ENCODE measurements around the gene ASB16. TPM values are rescaled to one million over a fixed set of nuclear protein-coding genes. Genes with fewer than 3 reads are reported as not detected.

The ASB16 gene
- total RNA-seq, 1 experiment from 2014 or later = 0.19 TPM

DNA sequence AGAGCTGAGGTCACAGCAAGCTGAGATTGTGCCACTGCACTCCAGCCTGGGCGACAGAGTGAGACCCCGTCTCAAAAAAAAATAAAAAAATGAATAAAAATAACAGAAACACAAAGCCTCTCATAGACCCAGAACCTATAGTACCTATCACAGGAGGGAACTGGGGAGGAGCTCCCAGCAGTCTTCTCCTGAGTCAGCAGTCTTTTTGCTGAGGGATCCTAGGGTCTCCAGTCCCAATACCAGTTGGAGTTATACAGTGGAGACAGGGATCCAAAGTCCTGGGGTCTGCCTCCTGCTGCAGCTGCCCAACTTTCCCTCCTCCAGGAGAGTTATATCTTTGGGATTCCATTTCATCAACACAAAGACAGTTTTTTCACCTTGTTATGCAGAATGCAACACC is 12.5 kb downstream of the ASB16 start:
- BruUV-seq (replicated peaks) = no TSS peak
- H3K4me3 Mint-ChIP-seq (ENCODE audit: low read depth, unreplicated experiment) = no peak overlapping the region
- no peaks in the 10 kb centered on the region for H3K9me3 Mint-ChIP-seq (ENCODE audit: low read depth, unreplicated experiment)
- TF ChIP-seq, protein P1, sequence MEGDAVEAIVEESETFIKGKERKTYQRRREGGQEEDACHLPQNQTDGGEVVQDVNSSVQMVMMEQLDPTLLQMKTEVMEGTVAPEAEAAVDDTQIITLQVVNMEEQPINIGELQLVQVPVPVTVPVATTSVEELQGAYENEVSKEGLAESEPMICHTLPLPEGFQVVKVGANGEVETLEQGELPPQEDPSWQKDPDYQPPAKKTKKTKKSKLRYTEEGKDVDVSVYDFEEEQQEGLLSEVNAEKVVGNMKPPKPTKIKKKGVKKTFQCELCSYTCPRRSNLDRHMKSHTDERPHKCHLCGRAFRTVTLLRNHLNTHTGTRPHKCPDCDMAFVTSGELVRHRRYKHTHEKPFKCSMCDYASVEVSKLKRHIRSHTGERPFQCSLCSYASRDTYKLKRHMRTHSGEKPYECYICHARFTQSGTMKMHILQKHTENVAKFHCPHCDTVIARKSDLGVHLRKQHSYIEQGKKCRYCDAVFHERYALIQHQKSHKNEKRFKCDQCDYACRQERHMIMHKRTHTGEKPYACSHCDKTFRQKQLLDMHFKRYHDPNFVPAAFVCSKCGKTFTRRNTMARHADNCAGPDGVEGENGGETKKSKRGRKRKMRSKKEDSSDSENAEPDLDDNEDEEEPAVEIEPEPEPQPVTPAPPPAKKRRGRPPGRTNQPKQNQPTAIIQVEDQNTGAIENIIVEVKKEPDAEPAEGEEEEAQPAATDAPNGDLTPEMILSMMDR (IDR thresholded peaks at IDR 0.05; ENCODE audit: unreplicated experiment) = no peak
- CTCF ChIA-PET = interaction anchor here (0.7 to 1.0 kb wide), 2 partner anchors 15 to 67 kb away, joined by 3 to 5 read pairs; no protein-coding TSS in a partner anchor
- peaks cover 55% of the 10 kb centered on the region for H3K36me3 Mint-ChIP-seq (ENCODE audit: insufficient read depth, unreplicated experiment)
- peaks cover 18% of the 10 kb centered on the region for H3K4me1 Mint-ChIP-seq (ENCODE audit: low read depth, unreplicated experiment)
- no peak overlapping the region for H3K27ac Mint-ChIP-seq (ENCODE audit: unreplicated experiment)
- H3K27me3 Mint-ChIP-seq (ENCODE audit: unreplicated experiment) = no peaks in the 10 kb centered on the region
- no peak for DNase-seq
- intact Hi-C loops (cut with micrococcal nuclease; ENCODE audit: unreplicated experiment) = no loop called here

DNA sequence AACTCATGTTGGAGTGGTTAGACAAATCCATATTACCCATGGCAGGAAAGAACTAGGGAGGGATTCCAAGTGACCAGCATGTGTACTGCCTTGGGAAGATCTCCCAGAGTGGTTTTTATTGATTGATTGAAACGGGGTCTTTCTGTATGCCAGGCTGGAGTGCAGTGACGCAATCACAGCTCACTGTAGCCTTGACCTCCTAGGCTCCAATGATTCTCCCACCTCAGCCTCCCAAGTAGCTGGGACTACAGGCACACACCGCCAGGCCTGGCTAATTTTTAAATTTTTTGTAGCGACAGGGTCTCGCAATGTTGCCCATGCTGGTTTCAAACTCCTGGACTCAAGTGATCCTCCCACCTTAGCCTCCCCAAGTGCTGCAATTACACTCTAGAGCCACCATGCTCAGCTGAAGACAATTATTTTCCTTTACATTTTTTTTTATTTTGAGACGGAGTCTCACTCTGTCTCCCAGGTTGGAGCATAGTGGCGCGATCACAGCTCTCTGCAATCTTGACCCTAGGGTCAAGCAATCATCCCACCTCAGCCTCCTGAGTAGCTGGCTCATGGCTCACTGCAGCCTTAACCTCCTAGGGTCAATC is 13.8 kb downstream of the ASB16 start:
- Mint-ChIP-seq H3K4me3 (ENCODE audit: low read depth, unreplicated experiment) (no peak overlapping the region), H3K36me3 (ENCODE audit: insufficient read depth, unreplicated experiment) (peaks cover 58% of the 10 kb centered on the region), H3K27ac (ENCODE audit: unreplicated experiment) (no peak overlapping the region), H3K27me3 (ENCODE audit: unreplicated experiment) (no peaks in the 10 kb centered on the region), H3K4me1 (ENCODE audit: low read depth, unreplicated experiment) (peaks cover 21% of the 10 kb centered on the region), H3K9me3 (ENCODE audit: low read depth, unreplicated experiment) (no peaks in the 10 kb centered on the region)
- intact Hi-C loops (cut with micrococcal nuclease; ENCODE audit: unreplicated experiment) = no loop called here
- CTCF ChIA-PET = interaction anchor here (0.5 kb wide), 1 partner anchor 11 kb away, joined by 4 read pairs; no protein-coding TSS in a partner anchor
- TF ChIP-seq, protein P1 (IDR thresholded peaks at IDR 0.05; ENCODE audit: unreplicated experiment) = no peak
- BruUV-seq (replicated peaks) = no TSS peak
- DNase-seq = no peak

DNA sequence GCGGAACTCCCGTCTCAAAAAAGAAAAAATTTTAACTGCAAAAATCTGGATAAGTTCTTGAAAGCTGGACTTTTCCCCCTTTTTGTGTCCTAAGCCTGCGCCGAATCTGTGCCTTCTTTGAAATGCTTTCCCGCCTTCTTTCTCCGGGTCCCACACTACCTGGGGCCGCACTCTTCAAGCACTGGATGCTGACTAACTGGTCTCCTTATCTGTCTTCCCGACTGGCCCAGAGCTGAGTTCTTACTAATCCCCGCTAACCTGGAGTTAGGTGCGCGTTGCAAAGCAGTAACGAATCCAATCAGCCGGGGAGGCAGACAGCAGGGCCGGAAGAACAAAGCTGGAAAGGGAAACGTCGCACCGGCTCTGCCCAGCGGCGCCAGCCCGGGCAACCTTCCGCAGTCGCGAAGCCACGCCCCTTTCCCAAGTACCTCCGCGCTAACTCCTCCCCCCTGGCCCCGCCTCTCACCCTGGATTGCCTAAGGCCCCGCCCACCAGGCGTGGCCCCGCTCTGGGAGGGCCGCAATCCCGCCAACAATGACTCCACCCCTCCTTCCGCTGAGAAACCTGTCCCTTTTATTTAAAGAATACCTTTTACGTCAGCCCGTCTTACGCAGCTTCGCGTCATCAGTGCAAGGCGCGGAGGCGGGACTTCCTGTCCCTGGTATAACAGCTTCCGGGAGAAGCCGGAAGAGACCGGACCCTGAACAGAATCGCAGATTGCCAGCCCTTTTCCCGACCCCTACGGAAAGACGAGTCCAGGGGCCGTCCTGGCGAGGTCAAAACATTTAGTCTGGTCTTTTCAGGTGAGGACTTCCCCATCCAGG is 16.0 kb downstream of the ASB16 start, which contains the start of gene TMUB2:
TMUB2 (plus strand) TSS at position 666 of the 824 bp plus-strand sequence. CDS start 737 bp downstream, outside the sequence.
- H3K4me1 Mint-ChIP-seq (ENCODE audit: low read depth, unreplicated experiment) = peaks cover 21% of the 10 kb centered on the region
- no peaks in the 10 kb centered on the region for H3K27me3 Mint-ChIP-seq (ENCODE audit: unreplicated experiment)
- DNase-seq = peak; percentile 100
- intact Hi-C loops (cut with micrococcal nuclease; ENCODE audit: unreplicated experiment) = no loop called here
- TSS peak; percentile 78 for BruUV-seq (replicated peaks)
- TF ChIP-seq, protein P1 (IDR thresholded peaks at IDR 0.05; ENCODE audit: unreplicated experiment) = no peak
- peak within 1 kb of the TSS; percentile 93 for H3K27ac Mint-ChIP-seq (ENCODE audit: unreplicated experiment)
- peak within 1 kb of the TSS; percentile 89 for H3K4me3 Mint-ChIP-seq (ENCODE audit: low read depth, unreplicated experiment)
- no peaks in the 10 kb centered on the region for H3K9me3 Mint-ChIP-seq (ENCODE audit: low read depth, unreplicated experiment)
- H3K36me3 Mint-ChIP-seq (ENCODE audit: insufficient read depth, unreplicated experiment) = peaks cover 76% of the 10 kb centered on the region
- CTCF ChIA-PET = interaction anchor here (0.6 to 2.0 kb wide), 9 partner anchors 13 to 1956 kb away, joined by 3 to 10 read pairs (median 4); partner anchors contain the start of genes ATXN7L3 and FAM171A2

DNA sequence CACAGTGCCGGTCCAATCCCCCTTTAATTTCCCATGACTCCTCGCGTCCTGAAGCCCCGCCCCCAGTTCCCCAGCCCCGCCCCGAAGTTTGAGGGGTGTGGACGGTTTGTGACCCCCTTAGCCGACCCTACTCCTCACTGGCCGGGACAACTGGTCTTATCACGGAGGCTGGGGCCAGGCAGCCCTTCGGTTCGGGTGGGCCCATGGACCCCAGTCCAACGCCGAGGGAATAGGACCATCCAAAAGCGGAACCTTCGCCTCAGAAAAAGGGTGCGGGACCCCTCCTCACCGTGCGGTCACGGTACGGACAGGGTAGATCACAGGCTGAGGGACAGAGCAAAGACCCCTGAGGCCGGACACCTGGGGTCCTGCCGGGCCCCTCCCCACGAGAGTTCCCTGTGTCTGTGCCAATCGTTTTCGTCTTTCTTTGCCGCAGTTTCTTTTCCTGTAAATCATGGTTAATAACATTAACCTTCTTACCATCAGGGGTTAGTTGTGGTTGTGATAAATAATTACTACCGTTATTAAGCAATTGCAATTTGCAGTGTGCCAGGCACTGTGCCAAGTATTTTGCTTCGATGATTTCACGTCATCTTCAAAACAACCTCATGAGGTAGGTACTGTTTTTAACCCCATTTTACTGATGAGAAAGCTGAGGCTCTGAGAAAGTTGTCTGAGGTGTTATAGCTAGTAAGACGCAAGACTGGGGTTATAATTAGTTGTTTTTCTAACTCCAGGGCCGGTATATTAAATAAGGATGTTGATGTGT is 16.8 kb downstream of the ASB16 start:
- Mint-ChIP-seq H3K36me3 (ENCODE audit: insufficient read depth, unreplicated experiment) (peaks cover 76% of the 10 kb centered on the region), H3K4me1 (ENCODE audit: low read depth, unreplicated experiment) (peaks cover 21% of the 10 kb centered on the region), H3K4me3 (ENCODE audit: low read depth, unreplicated experiment) (peak overlapping the region; percentile 89), H3K27me3 (ENCODE audit: unreplicated experiment) (no peaks in the 10 kb centered on the region), H3K27ac (ENCODE audit: unreplicated experiment) (peak overlapping the region; percentile 93), H3K9me3 (ENCODE audit: low read depth, unreplicated experiment) (no peaks in the 10 kb centered on the region)
- DNase-seq = no peak
- CTCF ChIA-PET = interaction anchor here (0.6 to 2.0 kb wide), 6 partner anchors 19 to 176 kb away, joined by 3 to 10 read pairs (median 4); partner anchors contain the start of gene FAM171A2
- intact Hi-C loops (cut with micrococcal nuclease; ENCODE audit: unreplicated experiment) = no loop called here
- TF ChIP-seq, protein P1 (IDR thresholded peaks at IDR 0.05; ENCODE audit: unreplicated experiment) = no peak
- BruUV-seq (replicated peaks) = no TSS peak

Measured in Calu3 (cell line).